ENCODE results near the gene SH3RF3.
A peak's percentile ranks its signal among the peaks of the same experiment; 100 is the strongest.
"Not testable (repeated sequence)": the region's sequence is repeated elsewhere in the genome, so short reads cannot be mapped to it uniquely, and the experiment has no call there.

SH3RF3 gene

DNA sequence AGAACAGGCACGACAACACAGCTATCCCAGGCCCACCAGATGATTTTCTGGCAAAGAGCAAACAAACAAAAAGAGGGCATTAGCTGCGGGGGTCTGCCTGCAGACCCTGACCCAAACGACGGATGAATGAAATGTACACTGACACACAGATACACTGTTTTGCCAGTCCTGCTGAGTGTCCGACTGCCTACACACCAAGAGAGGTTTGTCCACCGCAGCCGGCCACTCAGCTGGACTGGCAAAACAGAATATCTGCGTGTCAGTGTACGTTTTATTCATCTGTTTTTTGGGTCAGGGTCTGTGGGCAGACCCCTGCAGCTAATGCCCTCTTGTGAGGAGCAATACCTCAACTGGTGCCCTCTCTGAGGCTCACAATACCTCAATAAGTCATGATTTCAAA is 10.7 kb upstream of the SH3RF3 start:
- no peak for DNase-seq (ENCODE audit: low spot score)

DNA sequence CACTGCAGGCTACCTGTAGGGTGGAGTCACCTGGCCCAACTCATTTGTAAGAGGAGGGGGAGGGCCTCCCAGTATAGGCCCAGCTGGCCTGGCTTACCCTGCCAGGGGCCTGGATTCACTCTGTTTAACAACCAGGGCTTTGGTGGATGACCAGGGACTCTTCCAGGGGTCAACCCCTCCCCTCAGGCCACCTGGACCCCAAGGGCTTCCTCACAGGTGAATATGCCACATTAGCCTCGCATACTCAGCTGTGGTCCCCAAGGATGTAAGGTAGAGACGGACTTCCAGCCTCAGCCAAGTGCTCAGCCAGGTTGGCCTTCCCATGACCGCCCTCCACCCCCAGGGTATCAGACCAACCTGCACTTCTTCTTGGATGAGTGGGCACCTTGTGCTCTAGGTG is 8.8 kb upstream of the SH3RF3 start:
- no peak for DNase-seq (ENCODE audit: low spot score)

DNA sequence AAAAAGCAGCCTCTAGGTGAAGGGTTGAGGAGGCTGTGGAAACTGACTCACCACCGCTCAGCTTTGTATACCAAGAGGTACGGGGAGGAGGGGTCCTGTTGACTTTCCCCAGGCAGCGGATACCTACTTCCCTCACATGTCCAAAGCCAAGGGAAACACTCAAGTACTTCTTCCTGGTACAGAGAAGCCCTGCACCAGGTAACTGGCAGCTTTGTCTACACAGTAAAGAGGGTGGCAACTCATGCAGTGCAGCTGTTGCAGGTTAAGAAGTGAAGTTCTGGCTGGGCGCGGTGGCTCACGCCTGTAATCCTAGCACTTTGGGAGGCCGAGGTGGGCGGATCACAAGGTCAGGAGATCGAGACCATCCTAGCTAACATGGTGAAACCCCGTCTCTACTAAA is 8.3 kb upstream of the SH3RF3 start:
- not testable (repeated sequence) for DNase-seq (ENCODE audit: low spot score)

DNA sequence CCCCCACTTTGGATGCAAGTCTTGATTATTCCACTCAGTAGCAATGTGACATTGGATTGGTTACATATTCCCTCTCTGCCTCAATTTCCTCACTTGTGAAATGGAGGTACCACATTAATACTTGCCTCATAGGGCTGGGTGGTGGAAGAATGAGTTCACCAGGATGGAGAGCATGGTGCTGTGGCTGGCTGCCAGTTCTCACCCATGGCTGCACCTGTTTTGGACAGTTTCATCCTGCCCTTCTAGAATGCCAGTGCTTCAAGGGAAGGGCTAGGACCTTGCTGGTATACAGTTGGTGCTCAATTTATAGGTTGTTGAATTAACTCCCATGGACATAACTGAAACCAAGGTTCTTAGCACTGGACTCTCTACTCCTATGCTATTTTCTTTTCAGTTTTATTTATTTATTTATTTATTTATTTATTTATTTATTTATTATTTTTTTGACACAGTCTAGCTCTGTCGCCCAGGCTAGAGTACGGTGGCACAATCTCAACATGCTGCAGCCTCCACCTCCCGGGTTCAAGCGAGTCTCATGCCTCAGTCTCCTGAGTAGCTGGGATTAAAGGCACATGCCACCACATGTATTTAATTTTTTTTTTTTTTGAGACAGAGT is 5.3 kb upstream of the SH3RF3 start:
- no peak for DNase-seq (ENCODE audit: low spot score)

DNA sequence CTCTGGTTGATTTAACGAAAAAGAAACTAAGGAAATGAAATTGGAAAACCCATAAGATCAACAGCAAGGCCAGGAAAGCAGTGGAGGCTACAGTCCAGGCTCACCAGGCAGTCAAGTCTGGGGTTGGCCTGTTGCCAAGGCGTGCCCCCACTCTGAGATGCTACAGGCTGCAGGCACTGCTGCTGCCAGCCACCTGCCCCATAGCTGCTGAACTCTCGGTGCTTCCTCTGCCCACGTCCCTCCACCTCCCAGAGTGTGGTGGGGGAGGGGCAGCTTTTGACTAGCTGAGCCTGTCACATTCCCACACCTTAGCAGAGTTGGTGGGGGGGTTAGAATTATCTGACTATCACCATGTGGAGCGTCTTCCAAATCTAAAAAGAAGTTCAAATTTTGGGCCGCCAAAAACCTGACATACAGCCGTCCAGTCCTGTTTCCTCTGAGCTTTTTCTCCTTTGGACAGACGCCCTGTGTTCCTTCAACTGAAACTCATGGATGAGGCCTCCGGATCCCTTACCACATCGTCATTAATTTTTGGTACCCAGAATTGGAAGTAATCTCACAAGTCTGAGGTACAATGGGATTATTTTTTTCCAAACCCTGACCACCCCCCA is 3.9 kb upstream of the SH3RF3 start:
- no peak for DNase-seq (ENCODE audit: low spot score)

DNA sequence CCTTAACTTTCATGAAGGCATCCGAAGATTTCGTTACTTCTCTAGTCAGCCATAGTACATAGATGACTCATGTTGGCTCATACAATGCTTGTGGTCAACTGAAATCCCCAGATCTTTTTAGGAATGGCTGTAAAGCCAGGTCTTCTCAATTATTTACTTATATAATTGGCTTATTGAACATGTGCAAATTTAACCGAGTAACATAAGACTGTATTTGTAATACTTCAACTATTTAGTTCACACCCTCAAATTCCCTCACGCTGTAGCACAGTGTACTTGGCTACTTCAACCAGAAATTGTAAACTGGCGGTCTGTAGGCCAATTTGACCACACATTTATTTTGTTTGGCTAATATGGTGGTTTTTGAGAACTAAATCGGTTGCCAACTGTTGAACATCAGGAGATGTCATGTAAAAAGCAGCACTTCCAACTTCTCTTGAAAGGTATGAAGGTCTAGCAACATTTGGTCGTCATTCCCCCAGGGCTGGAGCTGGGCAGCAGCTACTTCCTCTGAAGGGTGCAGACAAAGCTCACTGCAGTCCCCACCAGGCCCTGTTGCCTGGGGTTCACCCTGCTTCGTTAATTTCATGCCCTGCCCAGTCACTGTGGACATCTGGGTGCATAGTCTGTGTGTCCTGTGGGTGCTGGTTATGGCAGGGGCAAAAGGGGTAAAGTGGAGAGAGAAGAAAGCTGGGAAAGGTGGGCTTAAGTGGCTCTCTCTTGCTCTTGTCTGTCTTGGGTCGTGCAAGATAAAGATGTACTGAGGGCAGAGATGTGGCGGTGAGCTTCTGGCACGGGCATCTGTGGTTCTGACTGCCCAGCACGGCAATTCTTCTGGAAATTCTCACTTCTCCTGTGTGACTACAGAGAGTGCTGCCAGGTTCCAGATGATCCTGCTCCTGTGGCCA is 3.2 kb upstream of the SH3RF3 start:
- no peak for DNase-seq (ENCODE audit: low spot score)

DNA sequence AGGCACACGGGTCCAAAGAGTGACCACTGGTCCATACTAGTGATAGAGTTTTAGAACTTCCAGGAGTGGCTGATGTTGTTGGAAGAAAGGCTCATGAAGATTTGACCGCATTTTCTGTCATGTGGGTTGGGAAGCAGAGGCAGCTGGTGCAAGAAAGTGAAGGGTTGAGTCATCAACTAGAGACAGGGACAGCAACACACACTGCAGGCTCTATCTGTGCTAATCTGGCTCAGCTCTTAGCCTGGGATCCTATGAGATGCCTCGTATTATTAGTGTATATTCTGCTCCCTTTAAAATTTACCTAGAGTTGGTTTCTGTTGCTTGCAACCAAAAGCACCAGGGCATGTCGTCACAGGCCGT is 2.5 kb upstream of the SH3RF3 start:
- DNase-seq (ENCODE audit: low spot score), result no peak

DNA sequence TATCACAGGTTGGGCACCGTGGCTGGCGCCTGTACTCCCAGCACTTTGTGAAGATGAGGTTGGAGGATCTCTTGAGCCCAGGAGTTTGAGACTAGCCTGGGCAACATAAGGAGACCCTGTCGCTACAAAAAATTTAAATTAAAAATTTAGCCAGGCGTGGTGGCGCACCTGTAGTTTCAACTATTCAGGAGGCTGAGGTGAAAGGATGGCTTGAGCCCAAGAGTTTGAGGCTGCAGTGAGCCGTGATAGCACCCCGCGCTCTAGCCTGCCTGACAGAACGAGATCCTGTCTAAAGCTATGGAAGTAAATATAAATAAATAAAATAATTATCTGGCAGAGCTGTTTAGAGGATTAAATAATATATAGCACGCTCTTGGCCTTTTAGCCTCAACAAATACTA is 1.4 kb upstream of the SH3RF3 start:
- no peak for DNase-seq (ENCODE audit: low spot score)

DNA sequence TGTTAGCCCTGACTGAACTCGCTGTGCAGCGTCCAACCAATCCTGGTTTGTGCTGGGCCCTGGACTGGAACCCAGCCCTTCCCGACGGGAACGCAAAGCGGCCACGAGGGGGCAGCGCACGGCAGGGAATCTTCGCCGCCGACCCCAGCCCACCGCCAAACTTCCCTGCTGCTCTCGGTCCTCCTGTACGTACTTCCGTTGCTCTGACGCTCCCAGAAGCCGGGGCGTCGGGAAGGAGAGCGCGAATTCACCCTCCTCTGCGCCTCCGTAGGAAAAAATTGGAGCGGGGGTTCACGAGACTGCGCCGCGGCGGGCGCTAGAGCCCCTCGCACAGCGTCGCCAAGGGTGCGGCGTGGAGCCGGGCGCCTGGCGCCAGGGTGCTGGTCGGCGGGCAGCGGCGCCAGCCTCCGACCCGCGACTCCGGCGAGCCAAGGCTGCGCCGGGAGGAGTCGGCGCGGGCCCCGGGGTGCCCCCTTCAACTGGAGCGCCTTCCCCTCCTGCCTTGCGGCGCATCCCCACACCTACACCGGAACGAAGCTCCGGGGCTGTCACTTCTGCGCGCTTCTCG is 873 bp upstream of the SH3RF3 start:
- DNase-seq (ENCODE audit: low spot score), result peak; percentile 57

DNA sequence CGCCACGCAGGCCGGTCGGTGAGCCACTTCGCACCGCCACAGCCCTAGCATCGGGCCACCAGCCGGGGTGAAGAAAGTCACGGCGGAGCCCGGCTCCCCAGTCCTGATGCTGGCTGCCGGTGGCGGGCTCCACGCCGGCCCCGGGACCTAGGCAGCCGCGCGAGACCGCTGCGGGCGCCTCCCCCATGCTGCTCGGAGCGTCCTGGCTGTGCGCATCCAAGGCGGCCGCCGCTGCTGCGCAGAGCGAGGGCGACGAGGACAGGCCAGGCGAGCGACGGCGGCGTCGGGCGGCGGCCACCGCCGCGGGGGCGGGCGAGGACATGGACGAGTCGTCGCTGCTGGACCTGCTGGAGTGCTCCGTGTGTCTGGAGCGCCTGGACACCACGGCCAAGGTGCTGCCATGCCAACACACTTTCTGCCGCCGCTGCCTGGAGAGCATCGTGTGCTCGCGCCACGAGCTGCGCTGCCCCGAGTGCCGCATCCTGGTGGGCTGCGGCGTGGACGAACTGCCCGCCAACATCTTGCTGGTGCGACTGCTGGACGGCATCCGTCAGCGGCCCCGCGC is 433 bp downstream of the SH3RF3 start:
- no peak for DNase-seq (ENCODE audit: low spot score)

DNA sequence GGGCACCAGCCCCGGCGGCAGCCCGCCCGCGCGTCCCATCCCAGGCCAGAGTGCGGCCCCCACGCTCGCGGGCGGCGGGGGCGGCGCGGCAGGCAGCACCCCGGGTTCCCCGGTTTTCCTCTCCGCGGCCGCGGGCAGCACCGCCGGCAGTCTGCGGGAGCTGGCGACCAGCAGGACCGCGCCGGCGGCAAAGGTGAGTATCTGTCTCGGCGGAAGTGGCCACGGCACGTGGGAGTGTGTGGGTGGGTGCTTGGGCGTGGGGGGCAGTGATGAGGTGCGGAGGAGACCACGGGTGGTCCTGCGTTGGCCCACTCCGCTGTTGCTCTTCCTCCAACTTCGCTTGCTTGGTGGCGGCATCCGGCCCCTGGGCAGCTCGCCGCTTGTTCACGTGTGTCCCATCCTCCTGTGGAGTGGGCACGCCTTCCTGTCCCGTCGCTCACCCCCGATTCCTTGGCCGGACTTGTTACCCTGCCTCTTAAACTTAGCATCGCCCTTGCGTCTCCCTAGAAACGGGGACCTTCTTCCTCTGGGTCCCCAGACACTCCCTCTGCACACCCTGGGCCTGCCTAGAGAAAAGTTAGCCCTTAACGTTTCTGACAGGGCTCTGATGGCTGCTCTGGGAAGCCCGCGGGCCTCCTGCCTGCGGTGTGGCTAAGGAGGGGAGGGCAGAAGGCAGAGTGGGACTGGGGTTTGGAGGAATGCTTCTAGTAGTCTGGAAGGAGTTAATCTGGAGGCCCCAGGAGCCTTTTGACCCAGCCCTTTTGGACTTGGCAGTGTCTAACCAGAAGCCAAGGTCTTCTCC is 1.1 kb downstream of the SH3RF3 start:
- no peak for DNase-seq (ENCODE audit: low spot score)

DNA sequence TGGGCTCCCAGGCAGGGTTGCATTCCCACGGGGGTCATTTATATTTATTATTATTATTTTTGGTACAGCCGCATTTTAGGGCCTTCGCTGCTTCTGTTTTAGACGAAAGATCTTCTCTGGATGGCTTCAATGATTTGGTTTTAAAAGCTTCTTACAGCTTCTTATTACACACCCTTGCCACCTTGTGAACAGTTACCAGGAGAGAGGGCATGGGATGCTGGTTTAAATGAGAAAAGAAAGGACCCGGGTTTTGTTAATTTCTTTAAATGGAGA is 1.7 kb downstream of the SH3RF3 start:
- DNase-seq (ENCODE audit: low spot score), result no peak

DNA sequence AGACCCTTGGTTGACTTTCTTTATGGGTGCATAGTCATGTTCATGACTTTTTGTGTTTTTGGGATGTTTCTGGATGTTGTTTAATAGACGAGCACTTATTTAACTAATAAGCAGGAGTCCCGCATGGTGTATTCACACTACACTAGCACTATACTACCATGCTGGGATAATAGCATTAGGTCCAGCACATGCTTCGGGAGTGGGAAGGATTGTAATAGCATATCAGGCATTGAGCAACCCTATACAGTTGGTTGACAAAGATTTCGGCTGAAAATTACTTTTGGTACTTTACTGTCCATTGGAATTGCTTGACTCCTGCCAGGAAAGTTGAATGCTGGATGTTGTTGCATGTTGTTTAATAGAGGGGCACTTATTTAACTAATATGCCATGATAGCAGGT is 2.8 kb downstream of the SH3RF3 start:
- no peak for DNase-seq (ENCODE audit: low spot score)

DNA sequence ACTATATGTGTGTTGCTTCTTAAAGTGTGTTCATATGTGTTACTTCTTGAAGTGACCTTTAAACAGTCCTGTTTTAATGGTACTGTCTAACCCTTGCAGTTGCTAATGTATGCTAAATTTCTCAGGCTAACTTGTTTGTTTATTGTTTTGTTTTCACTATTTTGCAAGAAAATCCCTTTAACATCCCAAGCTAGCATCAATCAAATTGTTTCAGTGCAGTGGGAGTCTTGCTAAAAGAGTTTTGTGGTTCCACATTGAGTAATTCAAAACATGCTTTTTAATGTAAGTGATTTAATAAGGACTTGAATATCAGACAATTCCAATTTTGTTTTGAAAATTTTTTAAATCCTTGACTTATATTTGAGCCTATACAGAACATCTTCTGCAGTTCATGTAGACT is 3.6 kb downstream of the SH3RF3 start:
- no peak for DNase-seq (ENCODE audit: low spot score)

DNA sequence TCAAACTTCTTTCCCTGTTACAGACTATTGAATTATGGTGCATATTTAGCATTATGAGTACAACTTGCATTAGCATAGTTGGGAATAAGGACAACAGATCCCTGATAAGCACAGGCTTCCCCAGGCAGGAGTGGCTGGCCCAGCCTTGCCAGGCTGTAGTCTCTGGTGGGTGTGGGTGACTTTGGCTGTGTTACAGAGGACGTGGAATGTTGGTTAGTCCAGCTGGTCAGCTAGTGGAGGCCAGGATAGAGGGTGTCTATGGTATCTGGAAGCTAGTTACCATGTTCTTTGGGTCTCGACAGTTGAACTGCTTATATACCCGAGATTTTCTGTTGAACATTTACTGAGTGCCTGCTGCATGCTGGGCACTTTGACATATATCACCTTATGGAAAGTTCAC is 4.7 kb downstream of the SH3RF3 start:
- no peak for DNase-seq (ENCODE audit: low spot score)

DNA sequence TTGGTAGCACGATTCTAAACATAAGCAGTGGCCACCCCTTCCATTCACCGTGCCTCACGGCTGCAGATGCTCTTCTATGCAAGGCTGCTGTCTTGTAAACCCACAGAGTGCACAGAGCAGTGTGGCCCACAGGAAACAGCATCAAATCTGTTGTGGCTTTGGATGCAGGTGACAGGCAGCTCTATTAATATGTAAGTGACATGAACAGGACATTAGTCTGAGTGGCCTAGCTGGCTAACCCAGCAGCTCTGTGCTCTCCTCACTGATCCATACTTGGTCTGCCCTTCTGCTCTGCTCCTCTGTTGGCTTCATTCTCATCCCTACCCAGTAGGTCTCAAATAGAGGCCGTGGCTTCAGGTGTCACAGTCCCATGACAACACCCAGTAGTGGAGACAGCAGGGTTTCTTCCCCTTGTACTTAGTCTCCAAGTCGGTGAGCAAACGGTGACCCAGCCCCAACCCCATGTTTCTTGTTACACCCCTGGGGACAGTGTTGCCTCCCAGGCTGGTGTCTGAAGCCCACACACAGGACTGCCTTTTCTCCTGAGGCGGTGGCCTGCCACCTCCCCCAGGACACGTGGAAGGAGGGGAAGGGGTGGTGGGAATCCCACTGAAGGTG is 5.8 kb downstream of the SH3RF3 start:
- no peak for DNase-seq (ENCODE audit: low spot score)

DNA sequence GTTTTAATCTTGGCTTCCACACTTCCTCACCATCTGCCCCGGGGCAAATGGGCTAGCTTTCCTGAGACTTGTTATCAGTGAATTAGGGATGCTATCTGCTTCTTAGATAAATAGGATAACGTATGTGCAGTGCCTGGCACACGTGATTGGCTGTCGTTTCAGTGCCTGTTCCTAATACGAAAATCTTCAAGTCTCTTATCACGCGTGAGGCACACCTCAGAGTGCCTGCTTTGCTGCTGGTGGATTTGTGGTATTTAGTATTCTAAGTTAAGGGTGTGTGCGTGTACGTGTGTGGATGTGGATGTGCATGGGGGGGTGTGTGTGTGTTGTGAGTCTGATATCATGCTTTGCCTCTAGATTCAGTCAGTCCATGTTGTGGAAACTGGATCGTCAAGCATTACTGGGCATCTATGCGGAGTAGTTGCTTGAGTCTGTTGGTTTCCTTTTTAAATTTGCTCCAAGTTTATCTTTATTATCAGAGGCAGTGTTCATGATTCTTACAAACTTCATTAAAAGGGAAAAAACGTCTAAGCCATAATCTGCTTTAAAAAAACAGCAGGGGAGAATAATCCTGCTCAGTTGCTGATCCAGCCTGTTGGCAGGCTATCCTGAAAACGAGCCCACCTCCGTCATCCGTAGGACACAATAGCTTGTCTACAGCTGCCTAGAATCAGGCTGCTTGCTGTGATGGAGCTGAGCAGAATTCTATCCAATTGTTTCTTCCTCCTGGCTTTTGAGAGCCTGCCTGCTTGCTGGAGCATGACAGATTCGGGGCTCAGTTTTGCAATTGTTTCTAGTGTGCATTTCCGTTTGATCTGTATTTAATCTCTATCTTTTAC is 6.6 kb downstream of the SH3RF3 start:
- no peak for DNase-seq (ENCODE audit: low spot score)

DNA sequence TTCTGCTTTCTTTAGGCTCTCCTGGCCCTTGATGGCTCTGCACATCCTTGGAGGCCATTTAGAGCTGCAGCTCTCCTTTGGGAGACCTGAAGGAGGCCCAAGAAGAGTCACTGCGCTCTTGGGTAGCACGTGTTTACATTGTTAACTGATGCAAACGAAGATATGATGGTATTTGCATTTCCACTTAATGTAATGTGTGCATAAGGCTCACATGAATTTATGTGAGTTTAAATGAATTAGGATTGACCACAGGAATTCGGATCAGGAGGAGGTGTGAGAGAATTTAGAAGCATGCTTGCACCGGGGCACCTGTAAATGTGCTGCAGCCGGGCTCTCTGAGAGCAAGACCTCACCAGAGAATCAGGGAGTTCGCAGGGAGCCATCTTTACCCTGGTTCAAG is 7.5 kb downstream of the SH3RF3 start:
- no peak for DNase-seq (ENCODE audit: low spot score)

DNA sequence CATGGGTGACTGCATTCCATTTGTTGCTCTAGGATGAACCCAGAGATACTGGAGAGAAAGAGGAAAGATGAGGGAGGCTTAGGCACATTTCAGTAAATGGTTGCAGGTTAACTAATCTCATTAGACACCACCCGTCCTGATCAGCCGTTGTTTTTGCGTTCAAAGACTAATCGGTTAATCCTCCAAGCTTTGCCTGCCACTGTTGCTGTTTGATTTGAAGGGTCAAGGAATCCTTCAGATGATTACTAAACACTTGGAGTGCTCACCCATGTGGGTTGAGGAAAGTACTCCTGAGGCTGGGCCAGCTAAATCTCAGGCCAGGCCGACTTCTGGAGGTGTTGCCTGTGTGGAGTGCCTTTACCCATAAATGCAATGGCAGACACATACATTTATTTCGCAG is 8.6 kb downstream of the SH3RF3 start:
- DNase-seq (ENCODE audit: low spot score), result no peak

DNA sequence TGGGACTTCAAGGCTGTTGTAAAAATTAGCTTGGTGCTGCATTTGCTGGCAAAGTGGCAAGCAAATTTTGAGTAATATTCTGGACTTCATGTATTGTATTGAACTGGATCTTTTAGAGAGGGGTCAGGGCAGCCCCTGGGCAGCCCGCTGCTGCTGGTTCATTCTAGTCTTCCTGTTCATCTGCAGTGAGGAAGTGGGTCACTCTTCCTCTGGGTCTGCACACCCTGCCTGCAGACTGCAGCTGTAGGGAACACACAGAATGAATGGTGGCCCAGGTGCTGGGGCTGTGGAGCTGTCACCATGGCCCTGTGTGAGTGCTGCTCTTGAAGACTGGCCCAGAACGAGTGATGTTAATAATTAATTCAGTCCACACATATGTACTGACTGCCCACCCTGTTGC is 9.4 kb downstream of the SH3RF3 start:
- no peak for DNase-seq (ENCODE audit: low spot score)

DNA sequence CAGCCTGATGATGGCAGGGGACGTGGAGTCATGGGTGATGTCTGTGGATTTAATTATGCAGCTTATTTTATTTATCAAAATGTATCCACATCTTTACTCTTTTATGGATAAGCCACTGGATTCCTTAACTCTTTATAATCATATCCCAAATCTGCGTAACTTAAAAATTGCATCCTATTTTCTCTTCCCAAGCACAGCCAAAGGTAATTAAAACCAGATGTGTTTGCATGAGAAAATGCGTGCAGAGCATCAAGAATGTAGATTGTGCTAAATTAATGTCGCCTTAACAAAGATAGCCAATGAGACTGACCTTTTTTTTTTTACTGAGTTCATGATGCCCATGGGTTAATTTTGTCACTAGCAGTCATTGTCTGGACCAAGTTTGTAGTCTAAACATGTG is 10.0 kb downstream of the SH3RF3 start:
- no peak for DNase-seq (ENCODE audit: low spot score)
